Ovary (tissue), 9 donors: ENCODE data around the gene ASB6. TPM values are rescaled to one million over a fixed set of nuclear protein-coding genes. Genes with fewer than 3 reads are reported as not detected.

Experiments used
- DNase-seq, 5 donors: peaks; one replicate each; pipeline ENCODE4 v3.0.0-alpha.2; 2019 to 2020
- H3K27ac ChIP-seq, 2 donors: fragments of 200-600 bp; one replicate each; pipeline versions ENCODE4 v1.5.1 to v1.8.0; 2019 to 2022
- H3K27me3 ChIP-seq: fragments of 200-600 bp; one replicate; pipeline ENCODE4 v1.8.0; 2022
- H3K36me3 ChIP-seq: fragments of 200-600 bp; sonication (generic); one replicate; pipeline ENCODE4 v1.5.1; 2019
- H3K4me1 ChIP-seq: one replicate; pipeline ENCODE4 v1.8.1; 2013; ENCODE audit warnings: mild to moderate bottlenecking, moderate library complexity; ENCODE audit not compliant: insufficient read depth
- H3K4me3 ChIP-seq: fragments of 200-600 bp; sonication (generic); one replicate; pipeline ENCODE4 v1.5.1; 2017
- H3K9me3 ChIP-seq, 2 donors: fragments of 200-600 bp in 1 of 2; sonication (generic) in 1 of 2; one replicate each; pipeline versions ENCODE4 v1.5.1 to v1.8.1; 2013 to 2019; ENCODE audit warnings: mild to moderate bottlenecking in 1 of 2, moderate library complexity in 1 of 2
- CTCF ChIP-seq, 3 donors: fragments of 450-650 bp in 2 of 3; fragments of 200-600 bp in 1 of 3; IDR thresholded peaks; one replicate each; pipeline versions ENCODE4 v1.5.1 to v1.8.0; 2016 to 2022; ENCODE audit warnings: antibody characterized with exemption in 3 of 3, mild to moderate bottlenecking in 1 of 3
- EP300 ChIP-seq: sonication (generic); formaldehyde crosslinking; IDR thresholded peaks from one replicate; pipeline ENCODE4 v1.6.1; 2017; ENCODE audit warnings: antibody characterized with exemption
- POLR2A ChIP-seq: fragments of 450-650 bp; IDR thresholded peaks from one replicate; pipeline ENCODE4 v1.6.1; 2017; ENCODE audit warnings: antibody characterized with exemption, mild to moderate bottlenecking, moderate library complexity
- WGBS, 3 donors: extraction: QIAGEN DNeasy Blood & Tissue Kit in 1 of 3; methylation state at CpG; one replicate each; pipeline versions ENCODE4 v1.1.5 to v1.1.7; 2013 to 2017; 5-methylcytosine and 5-hydroxymethylcytosine counted together
- intact Hi-C, 4 donors: fragments of 100-400 bp; cut with DNase I; formaldehyde crosslinking; loops; one replicate each; pipeline versions ENCODE4 v1.11.0 to v1.15.1; 2022 to 2023
- polyA plus RNA-seq, 2 donors: library from polyadenylated mRNA; stranded (reverse); fragments of 200-250 nt in 1 of 2; fragments of 350-450 nt in 1 of 2; fragmentation: Illumina TruSeq in 1 of 2; extraction: RNeasy Lipid Tissue Mini Kit (QIAGEN cat#74804) in 1 of 2; gene quantifications; one replicate each; pipeline ENCODE4 v1.2.3, GENCODE V29; 2013 to 2014
- total RNA-seq, 7 donors: library from RNA; depleted of rRNA in 2 of 7; stranded (reverse); fragments of >200 nt in 2 of 7; fragmentation: NEBNext Ultra II Directional in 3 of 7; extraction: Animal tissue kit (Norgen Biotek cat#: 25700) in 3 of 7; gene quantifications; one replicate each; pipeline versions ENCODE4 v1.1.0 to v1.2.4, GENCODE V29; 2016 to 2023
- donor health status: DM: no; HTN: no; CAD: no; lungs with moderate emphysema.
- donor health status: DM: no; HTN: no; CAD: no.
- donor health status: Bipolar disorder and iron deficiency.
- donor health status: DM: yes; HTN: yes; CAD: no.
- donor health status: DM: no; HTN: no; CAD: no.
- donor health status: DM: yes; HTN: yes; CAD: no.

The ASB6 gene
- total and polyA plus RNA-seq, 9 donors: 6.3 to 20.1 (median 16.6) TPM

- TF ChIP-seq CTCF (IDR thresholded peaks at IDR 0.05): no peak
- TF ChIP-seq POLR2A: no peak
- TF ChIP-seq EP300: no peak
- H3K4me3 ChIP-seq: no peak overlapping the region
- no peaks in the 10 kb centered on the region for H3K27me3 ChIP-seq
- 87 to 89% (median 89%) methylated on average over 6 of the region's 6 CpGs for WGBS, 3 donors
- intact Hi-C loops: no loop called here
- H3K27ac ChIP-seq: no peak overlapping the region
- H3K9me3 ChIP-seq: no peaks in the 10 kb centered on the region
- DNase-seq: no peak
- no peaks in the 10 kb centered on the region for H3K36me3 ChIP-seq
- H3K4me1 ChIP-seq: peaks cover 7% of the 10 kb centered on the region
These were observed 51.5 kb downstream of the ASB6 start for GRCh38 chr9:129590466-129590865.

GRCh38 chr9:129587487-129588262, 54.3 kb downstream of the ASB6 start:
- Histone ChIP-seq H3K4me3 (no peak overlapping the region), H3K4me1 (peaks cover 7% of the 10 kb centered on the region), H3K27me3 (no peaks in the 10 kb centered on the region), H3K27ac (no peak overlapping the region), H3K9me3 (no peaks in the 10 kb centered on the region), H3K36me3 (no peaks in the 10 kb centered on the region)
- intact Hi-C loops: loop anchor here in 1 of 4 donors (10.0 kb wide), 1 partner anchor 193 kb away; no protein-coding TSS in a partner anchor
- 82 to 92% (median 89%) methylated on average over 23 of the region's 23 CpGs for WGBS, 3 donors
- no peak for DNase-seq
- TF ChIP-seq EP300: no peak
- no peak for TF ChIP-seq CTCF (IDR thresholded peaks at IDR 0.05)
- TF ChIP-seq POLR2A: no peak

- 26 to 31% (median 29%) methylated on average over 7 to 8 of the region's 8 CpGs for WGBS, 3 donors
- intact Hi-C loops: loop anchor here in 1 of 4 donors (10.0 kb wide), 1 partner anchor 192 kb away; no protein-coding TSS in a partner anchor
- no peak overlapping the region for H3K4me3 ChIP-seq
- DNase-seq: peak in 4 of 5 donors; percentile 45 to 82 (median 62)
- no peaks in the 10 kb centered on the region for H3K9me3 ChIP-seq
- no peaks in the 10 kb centered on the region for H3K36me3 ChIP-seq
- no peak for TF ChIP-seq CTCF (IDR thresholded peaks at IDR 0.05)
- H3K27me3 ChIP-seq: no peaks in the 10 kb centered on the region
- no peak overlapping the region for H3K27ac ChIP-seq
- peaks cover 7% of the 10 kb centered on the region for H3K4me1 ChIP-seq
These were observed 55.3 kb downstream of the ASB6 start for GRCh38 chr9:129586685-129587084.

GRCh38 chr9:129586245-129586644, 55.7 kb downstream of the ASB6 start:
- H3K4me1 ChIP-seq: peaks cover 7% of the 10 kb centered on the region
- no peaks in the 10 kb centered on the region for H3K27me3 ChIP-seq
- no peaks in the 10 kb centered on the region for H3K36me3 ChIP-seq
- TF ChIP-seq EP300: no peak
- TF ChIP-seq POLR2A: no peak
- TF ChIP-seq CTCF (IDR thresholded peaks at IDR 0.05): no peak
- intact Hi-C loops: loop anchor here in 1 of 4 donors (10.0 kb wide), 1 partner anchor 191 kb away; no protein-coding TSS in a partner anchor
- H3K27ac ChIP-seq: no peak overlapping the region
- H3K9me3 ChIP-seq: no peaks in the 10 kb centered on the region
- no peak for DNase-seq
- 92 to 100% (median 95%) methylated on average over 1 of the region's 1 CpG for WGBS, 3 donors
- no peak overlapping the region for H3K4me3 ChIP-seq
